Neural cell (in vitro differentiated cells): ENCODE measurements around the gene UNC5CL. TPM values are rescaled to one million over a fixed set of nuclear protein-coding genes. Genes with fewer than 3 reads are reported as not detected.

Experiments used
- H2AFZ ChIP-seq: fragments of 200-600, 300-800 bp; sonication (generic), shearing (Covaris generic); 2 replicates; pipeline ENCODE4 v1.6.0; 2014; ENCODE audit warnings: low read depth, mild to moderate bottlenecking, antibody characterized with exemption, low read length, moderate library complexity
- H3F3A ChIP-seq: fragments of 200-600 bp; shearing (Covaris generic); 2 replicates; pipeline ENCODE4 v1.6.1; 2016; ENCODE audit warnings: mild to moderate bottlenecking, moderate library complexity, mixed read lengths, antibody characterized with exemption, low read length; ENCODE audit not compliant: insufficient read depth, poor library complexity, severe bottlenecking
- H3K27ac ChIP-seq: fragments of 200-600, 300-800 bp; sonication (generic), shearing (Covaris generic); 2 replicates; pipeline ENCODE4 v1.5.1; 2014; ENCODE audit warnings: mild to moderate bottlenecking, low read length, moderate library complexity
- H3K27me3 ChIP-seq: fragments of 300-800, 200-600 bp; sonication (generic), shearing (Covaris generic); 2 replicates; pipeline ENCODE4 v1.6.0; 2014; ENCODE audit warnings: mild to moderate bottlenecking, low read depth, low read length, moderate library complexity; ENCODE audit not compliant: insufficient read depth
- H3K36me3 ChIP-seq: fragments of 300-800, 200-600 bp; sonication (generic), shearing (Covaris generic); 2 replicates; pipeline ENCODE4 v1.5.1; 2014; ENCODE audit warnings: mild to moderate bottlenecking, antibody characterized with exemption, low read length, moderate library complexity; ENCODE audit not compliant: insufficient read depth
- H3K4me2 ChIP-seq: fragments of 300-800, 200-600 bp; sonication (generic), shearing (Covaris generic); 2 replicates; pipeline ENCODE4 v1.6.0; 2014; ENCODE audit warnings: mild to moderate bottlenecking, low read length
- H3K4me3 ChIP-seq: fragments of 300-800, 200-600 bp; sonication (generic), shearing (Covaris generic); 2 replicates; pipeline ENCODE4 v1.5.1; 2014; ENCODE audit warnings: mild to moderate bottlenecking, low read length, moderate library complexity
- H3K79me2 ChIP-seq: fragments of 200-600 bp; shearing (Covaris generic); replicated peaks from 2 replicates; pipeline ENCODE4 v1.6.0; 2014; ENCODE audit warnings: mild to moderate bottlenecking, low read length, moderate library complexity; ENCODE audit not compliant: insufficient read depth
- H3K9ac ChIP-seq: fragments of 300-800, 200-600 bp; sonication (generic), shearing (Covaris generic); 2 replicates; pipeline ENCODE4 v1.6.1; 2016; ENCODE audit warnings: mild to moderate bottlenecking, low read length, mixed read lengths
- H3K9me2 ChIP-seq: fragments of 200-600 bp; shearing (Covaris generic); 2 replicates; pipeline ENCODE4 v1.6.1; 2016; ENCODE audit warnings: mild to moderate bottlenecking, low read length, mixed read lengths; ENCODE audit not compliant: insufficient read depth
- H3K9me3 ChIP-seq: fragments of 200-600, 300-800 bp; sonication (generic), shearing (Covaris generic); 2 replicates; pipeline ENCODE4 v1.6.1; 2016; ENCODE audit warnings: mild to moderate bottlenecking, mixed run types, low read length, moderate library complexity, mixed read lengths
- H4K20me1 ChIP-seq: fragments of 200-600 bp; shearing (Covaris generic); 2 replicates; pipeline ENCODE4 v1.6.1; 2016; ENCODE audit warnings: mild to moderate bottlenecking, mixed run types; ENCODE audit not compliant: insufficient read depth
- EP300 ChIP-seq: fragments of 450-650 bp; conservative IDR thresholded peaks from 2 replicates; pipeline ENCODE4 v1.6.1; 2014; ENCODE audit warnings: antibody characterized with exemption, mild to moderate bottlenecking, moderate library complexity; ENCODE audit not compliant: poor library complexity, severe bottlenecking
- EZH2 ChIP-seq: fragments of 200-600, 300-800 bp; shearing (Covaris generic), sonication (generic); IDR thresholded peaks from 2 replicates; pipeline ENCODE4 v1.6.1; 2014; ENCODE audit warnings: antibody characterized with exemption, low read length, borderline replicate concordance, mild to moderate bottlenecking; ENCODE audit not compliant: insufficient read depth, poor library complexity, severe bottlenecking
- POLR2AphosphoS5 ChIP-seq: IDR thresholded peaks from 2 replicates; pipeline ENCODE4 v1.6.1; 2012
- RAD21 ChIP-seq: fragments of 450-650 bp; conservative IDR thresholded peaks from 2 replicates; pipeline ENCODE4 v1.6.1; 2014; ENCODE audit warnings: antibody characterized with exemption, mild to moderate bottlenecking, moderate library complexity
- SMC3 ChIP-seq: fragments of 450-650 bp; conservative IDR thresholded peaks from 2 replicates; pipeline ENCODE4 v1.6.1; 2014; ENCODE audit warnings: antibody characterized with exemption, mild to moderate bottlenecking, moderate library complexity; ENCODE audit not compliant: poor library complexity
- polyA plus RNA-seq: library from polyadenylated mRNA; depleted of rRNA; stranded (reverse); fragments of >200 nt; gene quantifications from 2 replicates; pipeline ENCODE4 v1.2.3, GENCODE V29; 2014
- TF ChIP-seq, protein P1 (sequence below): IDR thresholded peaks from 2 replicates; pipeline ENCODE4 v1.6.1; 2012; ENCODE audit warnings: borderline replicate concordance
- TF ChIP-seq, protein P2 (sequence below): fragments of 450-650 bp; IDR thresholded peaks from 2 replicates; pipeline ENCODE4 v1.5.1; 2014; ENCODE audit warnings: antibody characterized with exemption, mild to moderate bottlenecking, moderate library complexity; ENCODE audit not compliant: poor library complexity, severe bottlenecking

The UNC5CL gene
- polyA plus RNA-seq, 1 donor from 2014 or later = 1.0 TPM

GRCh38 chr6:41063884-41064285 lies 24.9 kb upstream of the UNC5CL start:
- H4K20me1 ChIP-seq = no peaks in the 10 kb centered on the region

GRCh38 chr6:41062056-41062455 lies 23.0 kb upstream of the UNC5CL start:
- Histone ChIP-seq H3F3A (no peaks in the 10 kb centered on the region), H3K9ac (no peak overlapping the region), H4K20me1 (no peaks in the 10 kb centered on the region), H3K9me3 (no peaks in the 10 kb centered on the region), H3K4me2 (no peak overlapping the region), H3K79me2 (no peaks in the 10 kb centered on the region), H2AFZ (no peak overlapping the region), H3K27ac (no peak overlapping the region), H3K4me3 (no peak overlapping the region), H3K36me3 (no peaks in the 10 kb centered on the region), H3K27me3 (no peaks in the 10 kb centered on the region), H3K9me2 (no peaks in the 10 kb centered on the region)
- TF ChIP-seq RAD21 (no peak), POLR2AphosphoS5 (no peak), EZH2 (no peak)
- TF ChIP-seq, protein P1, sequence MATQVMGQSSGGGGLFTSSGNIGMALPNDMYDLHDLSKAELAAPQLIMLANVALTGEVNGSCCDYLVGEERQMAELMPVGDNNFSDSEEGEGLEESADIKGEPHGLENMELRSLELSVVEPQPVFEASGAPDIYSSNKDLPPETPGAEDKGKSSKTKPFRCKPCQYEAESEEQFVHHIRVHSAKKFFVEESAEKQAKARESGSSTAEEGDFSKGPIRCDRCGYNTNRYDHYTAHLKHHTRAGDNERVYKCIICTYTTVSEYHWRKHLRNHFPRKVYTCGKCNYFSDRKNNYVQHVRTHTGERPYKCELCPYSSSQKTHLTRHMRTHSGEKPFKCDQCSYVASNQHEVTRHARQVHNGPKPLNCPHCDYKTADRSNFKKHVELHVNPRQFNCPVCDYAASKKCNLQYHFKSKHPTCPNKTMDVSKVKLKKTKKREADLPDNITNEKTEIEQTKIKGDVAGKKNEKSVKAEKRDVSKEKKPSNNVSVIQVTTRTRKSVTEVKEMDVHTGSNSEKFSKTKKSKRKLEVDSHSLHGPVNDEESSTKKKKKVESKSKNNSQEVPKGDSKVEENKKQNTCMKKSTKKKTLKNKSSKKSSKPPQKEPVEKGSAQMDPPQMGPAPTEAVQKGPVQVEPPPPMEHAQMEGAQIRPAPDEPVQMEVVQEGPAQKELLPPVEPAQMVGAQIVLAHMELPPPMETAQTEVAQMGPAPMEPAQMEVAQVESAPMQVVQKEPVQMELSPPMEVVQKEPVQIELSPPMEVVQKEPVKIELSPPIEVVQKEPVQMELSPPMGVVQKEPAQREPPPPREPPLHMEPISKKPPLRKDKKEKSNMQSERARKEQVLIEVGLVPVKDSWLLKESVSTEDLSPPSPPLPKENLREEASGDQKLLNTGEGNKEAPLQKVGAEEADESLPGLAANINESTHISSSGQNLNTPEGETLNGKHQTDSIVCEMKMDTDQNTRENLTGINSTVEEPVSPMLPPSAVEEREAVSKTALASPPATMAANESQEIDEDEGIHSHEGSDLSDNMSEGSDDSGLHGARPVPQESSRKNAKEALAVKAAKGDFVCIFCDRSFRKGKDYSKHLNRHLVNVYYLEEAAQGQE = no peak

More at GRCh38 chr6:41063884-41064285, 24.9 kb upstream of the UNC5CL start:
- TF ChIP-seq EP300 = no peak
- no peak for TF ChIP-seq SMC3
- TF ChIP-seq, protein P2, sequence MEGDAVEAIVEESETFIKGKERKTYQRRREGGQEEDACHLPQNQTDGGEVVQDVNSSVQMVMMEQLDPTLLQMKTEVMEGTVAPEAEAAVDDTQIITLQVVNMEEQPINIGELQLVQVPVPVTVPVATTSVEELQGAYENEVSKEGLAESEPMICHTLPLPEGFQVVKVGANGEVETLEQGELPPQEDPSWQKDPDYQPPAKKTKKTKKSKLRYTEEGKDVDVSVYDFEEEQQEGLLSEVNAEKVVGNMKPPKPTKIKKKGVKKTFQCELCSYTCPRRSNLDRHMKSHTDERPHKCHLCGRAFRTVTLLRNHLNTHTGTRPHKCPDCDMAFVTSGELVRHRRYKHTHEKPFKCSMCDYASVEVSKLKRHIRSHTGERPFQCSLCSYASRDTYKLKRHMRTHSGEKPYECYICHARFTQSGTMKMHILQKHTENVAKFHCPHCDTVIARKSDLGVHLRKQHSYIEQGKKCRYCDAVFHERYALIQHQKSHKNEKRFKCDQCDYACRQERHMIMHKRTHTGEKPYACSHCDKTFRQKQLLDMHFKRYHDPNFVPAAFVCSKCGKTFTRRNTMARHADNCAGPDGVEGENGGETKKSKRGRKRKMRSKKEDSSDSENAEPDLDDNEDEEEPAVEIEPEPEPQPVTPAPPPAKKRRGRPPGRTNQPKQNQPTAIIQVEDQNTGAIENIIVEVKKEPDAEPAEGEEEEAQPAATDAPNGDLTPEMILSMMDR = no peak
- TF ChIP-seq, protein P1 = no peak
- H3K9me2 ChIP-seq = no peaks in the 10 kb centered on the region
- H2AFZ ChIP-seq = no peak overlapping the region
- no peak overlapping the region for H3K9ac ChIP-seq
- no peak overlapping the region for H3K4me3 ChIP-seq
- H3F3A ChIP-seq = no peaks in the 10 kb centered on the region
- no peaks in the 10 kb centered on the region for H3K79me2 ChIP-seq
- H3K9me3 ChIP-seq = no peaks in the 10 kb centered on the region
- H3K27me3 ChIP-seq = no peaks in the 10 kb centered on the region
- no peaks in the 10 kb centered on the region for H3K36me3 ChIP-seq
- H3K4me2 ChIP-seq = no peak overlapping the region
- H3K27ac ChIP-seq = no peak overlapping the region
